ENCODE measurements around the gene SLC8A1.

DNA sequence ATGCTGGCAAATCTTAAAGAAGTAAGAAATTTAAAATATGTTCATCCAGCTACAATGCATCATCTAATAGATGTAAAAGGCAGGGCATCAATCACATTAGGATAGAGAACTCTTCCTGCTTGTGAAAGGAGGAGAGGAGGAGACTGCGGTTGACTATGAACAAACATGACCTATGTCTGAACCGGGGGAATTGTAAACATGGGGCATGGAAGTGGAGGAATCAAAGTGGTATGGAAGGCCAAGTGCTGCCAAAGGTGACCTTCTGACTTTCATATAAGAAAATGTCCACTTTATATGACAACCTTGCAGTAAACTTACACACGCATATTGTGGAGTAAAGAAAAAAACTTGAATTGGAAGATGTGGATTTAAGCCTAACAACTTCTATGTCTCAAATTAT is 20.0 kb upstream of the SLC8A1 start:
- TF ChIP-seq, protein P1, sequence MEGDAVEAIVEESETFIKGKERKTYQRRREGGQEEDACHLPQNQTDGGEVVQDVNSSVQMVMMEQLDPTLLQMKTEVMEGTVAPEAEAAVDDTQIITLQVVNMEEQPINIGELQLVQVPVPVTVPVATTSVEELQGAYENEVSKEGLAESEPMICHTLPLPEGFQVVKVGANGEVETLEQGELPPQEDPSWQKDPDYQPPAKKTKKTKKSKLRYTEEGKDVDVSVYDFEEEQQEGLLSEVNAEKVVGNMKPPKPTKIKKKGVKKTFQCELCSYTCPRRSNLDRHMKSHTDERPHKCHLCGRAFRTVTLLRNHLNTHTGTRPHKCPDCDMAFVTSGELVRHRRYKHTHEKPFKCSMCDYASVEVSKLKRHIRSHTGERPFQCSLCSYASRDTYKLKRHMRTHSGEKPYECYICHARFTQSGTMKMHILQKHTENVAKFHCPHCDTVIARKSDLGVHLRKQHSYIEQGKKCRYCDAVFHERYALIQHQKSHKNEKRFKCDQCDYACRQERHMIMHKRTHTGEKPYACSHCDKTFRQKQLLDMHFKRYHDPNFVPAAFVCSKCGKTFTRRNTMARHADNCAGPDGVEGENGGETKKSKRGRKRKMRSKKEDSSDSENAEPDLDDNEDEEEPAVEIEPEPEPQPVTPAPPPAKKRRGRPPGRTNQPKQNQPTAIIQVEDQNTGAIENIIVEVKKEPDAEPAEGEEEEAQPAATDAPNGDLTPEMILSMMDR (IDR thresholded peaks at IDR 0.05 in 4 of 5, conservative IDR thresholded peaks at IDR 0.05 in 1 of 5) = no peak
- no peak for TF ChIP-seq POLR2A (IDR thresholded peaks at IDR 0.05)
